GM23338 (cell line): ENCODE measurements around the gene NFYB. TPM values are rescaled to one million over a fixed set of nuclear protein-coding genes. Genes with fewer than 3 reads are reported as not detected.

Source experiments
- ATAC-seq: fragments of 200-7000 bp; cut with Tn5 transposase; 3 replicates; pipeline ENCODE4 v1.9.1; 2020
- DNase-seq: peaks from one replicate; pipeline ENCODE4 v3.0.0-alpha.2; 2015; ENCODE audit warnings: low spot score
- H2AFZ ChIP-seq: fragments of 200-600 bp; sonication (generic); 2 replicates; pipeline ENCODE4 v1.8.0; 2016; ENCODE audit warnings: antibody characterized with exemption, mild to moderate bottlenecking, moderate library complexity
- H3F3A ChIP-seq: fragments of 200-600 bp; sonication (generic); replicated peaks from 2 replicates; pipeline ENCODE4 v1.8.0; 2017; ENCODE audit warnings: antibody characterized with exemption, mixed run types, low read depth
- H3K27ac ChIP-seq: fragments of 200-600 bp; sonication (generic); 2 replicates; pipeline ENCODE4 v1.6.1; 2016; ENCODE audit warnings: low read depth
- H3K27me3 ChIP-seq: fragments of 200-600 bp; sonication (generic); 2 replicates; pipeline ENCODE4 v1.8.0; 2016; ENCODE audit warnings: mild to moderate bottlenecking, mixed run types, moderate library complexity; ENCODE audit not compliant: insufficient read depth
- H3K36me3 ChIP-seq: fragments of 200-600 bp; sonication (generic); 2 replicates; pipeline ENCODE4 v1.8.0; 2016; ENCODE audit warnings: mild to moderate bottlenecking; ENCODE audit not compliant: insufficient read depth
- H3K4me1 ChIP-seq: fragments of 200-600 bp; sonication (generic); 2 replicates; pipeline ENCODE4 v1.8.0; 2016; ENCODE audit warnings: mild to moderate bottlenecking, moderate library complexity; ENCODE audit not compliant: insufficient read depth
- H3K4me2 ChIP-seq: fragments of 200-600 bp; sonication (generic); 2 replicates; pipeline ENCODE4 v1.7.1; 2017; ENCODE audit warnings: mixed run types
- H3K4me3 ChIP-seq: fragments of 200-600 bp; sonication (generic); 2 replicates; pipeline ENCODE4 v1.6.1; 2016; ENCODE audit warnings: mixed run types
- H3K79me2 ChIP-seq: fragments of 200-600 bp; sonication (generic); replicated peaks from 2 replicates; pipeline ENCODE4 v1.8.0; 2017; ENCODE audit warnings: mild to moderate bottlenecking; ENCODE audit not compliant: insufficient read depth
- H3K9me2 ChIP-seq: fragments of 200-600 bp; sonication (generic); 2 replicates; pipeline ENCODE4 v1.8.0; 2017; ENCODE audit not compliant: insufficient read depth
- H4K20me1 ChIP-seq: fragments of 200-600 bp; sonication (generic); replicated peaks from 2 replicates; pipeline ENCODE4 v1.8.0; 2017; ENCODE audit warnings: mild to moderate bottlenecking; ENCODE audit not compliant: insufficient read depth
- H3K27ac Mint-ChIP-seq: 2 replicates; pipeline ENCODE4 v1.8.0; 2020; ENCODE audit warnings: inconsistent platforms, mild to moderate bottlenecking, moderate library complexity, mixed read lengths
- H3K27me3 Mint-ChIP-seq: 3 replicates; pipeline ENCODE4 v1.8.0; 2022; ENCODE audit warnings: low read depth, mild to moderate bottlenecking, moderate library complexity, mixed read lengths, inconsistent platforms; ENCODE audit not compliant: insufficient read depth, poor library complexity
- H3K36me3 Mint-ChIP-seq: 3 replicates; pipeline ENCODE4 v1.8.0; 2021; ENCODE audit warnings: low read depth, mild to moderate bottlenecking, inconsistent platforms, moderate library complexity, mixed read lengths
- H3K4me1 Mint-ChIP-seq: 3 replicates; pipeline ENCODE4 v1.8.0; 2020; ENCODE audit warnings: mild to moderate bottlenecking, inconsistent platforms, mixed read lengths
- H3K4me3 Mint-ChIP-seq: 3 replicates; pipeline ENCODE4 v1.8.0; 2021; ENCODE audit warnings: moderate library complexity, mild to moderate bottlenecking, inconsistent platforms, mixed read lengths
- H3K9me3 Mint-ChIP-seq: 3 replicates; pipeline ENCODE4 v1.8.0; 2020; ENCODE audit warnings: moderate library complexity, mild to moderate bottlenecking, inconsistent platforms, mixed read lengths
- EZH2phosphoT487 ChIP-seq: fragments of 200-600 bp; sonication (generic); IDR thresholded peaks from one replicate; pipeline ENCODE4 v1.8.1; 2018; ENCODE audit warnings: antibody characterized with exemption; ENCODE audit not compliant: unreplicated experiment
- JUNB ChIP-seq: IDR thresholded peaks from one replicate; pipeline ENCODE4 v1.6.1; 2016; ENCODE audit warnings: antibody characterized with exemption; ENCODE audit not compliant: unreplicated experiment
- NANOG ChIP-seq: IDR thresholded peaks from 2 replicates; pipeline ENCODE4 v1.6.1; 2016; ENCODE audit warnings: antibody characterized with exemption, borderline replicate concordance
- POLR2AphosphoS5 ChIP-seq: IDR thresholded peaks from 2 replicates; pipeline ENCODE4 v1.6.1; 2016; ENCODE audit warnings: antibody characterized with exemption, low read depth
- REST ChIP-seq: IDR thresholded peaks from one replicate; pipeline ENCODE4 v1.6.1; 2018; ENCODE audit warnings: antibody characterized with exemption; ENCODE audit not compliant: unreplicated experiment
- STAT1 ChIP-seq: IDR thresholded peaks from one replicate; pipeline ENCODE4 v1.6.1; 2016; ENCODE audit warnings: antibody characterized with exemption; ENCODE audit not compliant: unreplicated experiment
- ZNF331 ChIP-seq: fragments of 250-450 bp; sonication (Bioruptor Pico); IDR thresholded peaks from 2 replicates; pipeline ENCODE4 v1.5.0; 2020; ENCODE audit warnings: low read depth, mild to moderate bottlenecking, moderate library complexity
- ZNF462 ChIP-seq: fragments of 250-450 bp; sonication (Bioruptor Pico); IDR thresholded peaks from 2 replicates; pipeline ENCODE4 v1.5.0; 2020; ENCODE audit warnings: mild to moderate bottlenecking, moderate library complexity
- polyA plus RNA-seq: library from polyadenylated mRNA; unstranded; fragments of >200 nt; fragmentation: Nextera tagmentation; extraction: Ambion mirVana; gene quantifications from 2 replicates; pipeline ENCODE4 v1.2.1, GENCODE V29; 2016
- total RNA-seq: library from RNA; depleted of rRNA; stranded (reverse); fragments of >200 nt; shearing (Covaris generic); gene quantifications from 2 replicates; pipeline ENCODE4 v1.2.3, GENCODE V29; 2014

NFYB gene
- total and polyA plus RNA-seq, 2 experiments from 2014 or later = 32.7 to 67.2 TPM

DNA sequence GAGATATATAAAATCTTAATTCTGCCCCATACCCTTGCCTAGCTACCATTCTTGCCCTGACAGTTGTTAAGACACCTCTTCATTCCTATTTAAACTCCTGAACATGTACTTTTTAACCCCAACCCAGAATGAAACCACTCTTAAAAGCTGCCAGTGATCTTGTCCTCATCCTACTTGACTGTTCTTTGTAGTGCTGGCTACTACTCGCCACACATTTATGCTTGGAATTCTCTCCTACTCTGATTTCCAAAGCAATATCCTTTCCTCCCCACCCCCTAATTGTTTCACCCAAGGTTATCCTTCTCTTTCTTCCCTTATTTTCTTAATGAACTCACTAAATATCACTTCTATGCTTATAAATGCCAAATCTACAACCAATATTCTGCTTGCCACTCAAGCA is 4.1 kb downstream of the NFYB start:
- TF ChIP-seq NANOG (no peak), REST (no peak), STAT1 (no peak), POLR2AphosphoS5 (no peak), ZNF331 (CRISPR knock-in tag) (no peak), EZH2phosphoT487 (no peak), ZNF462 (no peak), JUNB (no peak)
- Histone ChIP-seq H3K27me3 (no peaks in the 10 kb centered on the region), H2AFZ (no peak overlapping the region), H3K4me3 (no peak overlapping the region), H3F3A (peaks cover 4% of the 10 kb centered on the region; the same call in 1 of the 2 replicates), H3K4me1 (peaks cover 34% of the 10 kb centered on the region), H4K20me1 (peaks cover 14% of the 10 kb centered on the region), H3K4me2 (no peak overlapping the region), H3K9me2 (no peaks in the 10 kb centered on the region), H3K79me2 (peaks cover 82% of the 10 kb centered on the region), H3K27ac (no peak overlapping the region), H3K36me3 (no peaks in the 10 kb centered on the region; the same call in 1 of the 2 replicates)
- Mint-ChIP-seq H3K36me3 (peaks cover 24% of the 10 kb centered on the region), H3K27me3 (no peaks in the 10 kb centered on the region), H3K4me1 (peaks cover 31% of the 10 kb centered on the region), H3K9me3 (no peaks in the 10 kb centered on the region), H3K4me3 (no peak overlapping the region), H3K27ac (no peak overlapping the region)
- no peak for DNase-seq
- ATAC-seq = no peak
